Measurements from ENCODE around the gene ROS1. TPM values are rescaled to one million over a fixed set of nuclear protein-coding genes. Genes with fewer than 3 reads are reported as not detected.

Gene ROS1
- total RNA-seq, 2 experiments from 2014 or later, result not detected

DNA sequence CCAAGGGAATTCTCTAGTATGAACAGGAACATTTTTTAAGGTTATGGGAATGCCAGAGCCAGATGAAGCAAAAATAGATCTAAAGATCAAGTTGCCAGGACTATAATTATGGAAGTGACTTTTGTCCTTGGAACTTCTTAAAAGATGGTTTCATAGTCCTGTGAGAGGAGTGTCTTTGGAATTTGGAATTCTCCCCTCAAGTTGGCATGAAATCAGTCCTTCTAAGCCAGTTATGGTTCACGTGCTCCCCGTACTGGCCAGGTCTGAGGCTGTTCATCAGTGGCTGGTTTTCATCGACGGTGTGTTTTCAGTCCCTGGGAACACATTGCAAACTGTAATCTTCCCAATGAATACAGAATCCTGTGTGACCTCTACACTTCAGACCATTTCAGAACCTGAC is 97.2 kb downstream of the ROS1 start:
- ChIA-PET POLR2A (no interaction called here), CTCF (no interaction called here)
- peaks cover 30% of the 10 kb centered on the region for H3K27me3 Mint-ChIP-seq
- DNase-seq, result no peak
- H3K9me3 Mint-ChIP-seq, result no peaks in the 10 kb centered on the region
- Histone ChIP-seq H3K4me3 (ENCODE audit: low read length) (no peak overlapping the region), H3K27me3 (ENCODE audit: control insufficient read depth in 1 of 2, insufficient read depth in 2 of 2, low read length in 2 of 2) (no peaks in the 10 kb centered on the region), H3K36me3 (ENCODE audit: insufficient read depth, low read length) (no peaks in the 10 kb centered on the region), H3K4me1 (ENCODE audit: insufficient read depth, low read length) (no peaks in the 10 kb centered on the region), H3K9me3 (ENCODE audit: control insufficient read depth in 1 of 2, insufficient read depth in 1 of 2, low read length in 2 of 2) (peaks cover 0 to 8% of the 10 kb centered on the region in 2 experiments), H3K27ac (ENCODE audit: low read depth in 1 of 2, low read length in 2 of 2) (no peak overlapping the region)
- no peak overlapping the region for H3K4me3 Mint-ChIP-seq
- intact Hi-C loops (cut with DNase I, micrococcal nuclease), result no loop called here
- H3K27ac Mint-ChIP-seq, result no peak overlapping the region
- no peak for ATAC-seq (ENCODE audit: poor library complexity)
- H3K36me3 Mint-ChIP-seq (ENCODE audit: low read depth), result no peaks in the 10 kb centered on the region
- TF ChIP-seq, protein P1, sequence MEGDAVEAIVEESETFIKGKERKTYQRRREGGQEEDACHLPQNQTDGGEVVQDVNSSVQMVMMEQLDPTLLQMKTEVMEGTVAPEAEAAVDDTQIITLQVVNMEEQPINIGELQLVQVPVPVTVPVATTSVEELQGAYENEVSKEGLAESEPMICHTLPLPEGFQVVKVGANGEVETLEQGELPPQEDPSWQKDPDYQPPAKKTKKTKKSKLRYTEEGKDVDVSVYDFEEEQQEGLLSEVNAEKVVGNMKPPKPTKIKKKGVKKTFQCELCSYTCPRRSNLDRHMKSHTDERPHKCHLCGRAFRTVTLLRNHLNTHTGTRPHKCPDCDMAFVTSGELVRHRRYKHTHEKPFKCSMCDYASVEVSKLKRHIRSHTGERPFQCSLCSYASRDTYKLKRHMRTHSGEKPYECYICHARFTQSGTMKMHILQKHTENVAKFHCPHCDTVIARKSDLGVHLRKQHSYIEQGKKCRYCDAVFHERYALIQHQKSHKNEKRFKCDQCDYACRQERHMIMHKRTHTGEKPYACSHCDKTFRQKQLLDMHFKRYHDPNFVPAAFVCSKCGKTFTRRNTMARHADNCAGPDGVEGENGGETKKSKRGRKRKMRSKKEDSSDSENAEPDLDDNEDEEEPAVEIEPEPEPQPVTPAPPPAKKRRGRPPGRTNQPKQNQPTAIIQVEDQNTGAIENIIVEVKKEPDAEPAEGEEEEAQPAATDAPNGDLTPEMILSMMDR (IDR thresholded peaks at IDR 0.05), result no peak
- H3K4me1 Mint-ChIP-seq (ENCODE audit: low read depth), result no peaks in the 10 kb centered on the region

DNA sequence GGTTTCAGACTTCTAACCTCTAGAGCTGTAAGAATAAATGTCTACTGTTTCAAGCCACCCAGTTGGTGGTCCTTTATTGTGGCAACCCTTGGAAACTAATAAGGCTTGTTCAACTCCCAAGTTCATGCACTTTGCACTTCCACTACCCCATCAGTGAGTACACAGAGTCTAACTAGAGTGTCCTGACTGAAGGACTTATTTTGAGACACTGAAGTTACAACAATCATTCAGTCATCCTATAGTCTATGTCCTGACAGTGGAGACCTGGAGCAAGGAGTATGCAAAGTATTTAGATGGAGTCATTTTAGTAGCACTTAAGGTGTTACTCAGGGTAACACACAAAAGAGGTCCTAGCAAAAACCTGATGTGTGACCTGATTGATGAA is 97.7 kb downstream of the ROS1 start:
- peaks cover 30% of the 10 kb centered on the region for H3K27me3 Mint-ChIP-seq
- Histone ChIP-seq H3K4me1 (ENCODE audit: insufficient read depth, low read length) (no peaks in the 10 kb centered on the region), H3K36me3 (ENCODE audit: insufficient read depth, low read length) (no peaks in the 10 kb centered on the region), H3K27me3 (ENCODE audit: control insufficient read depth in 1 of 2, insufficient read depth in 2 of 2, low read length in 2 of 2) (no peaks in the 10 kb centered on the region), H3K27ac (ENCODE audit: low read depth in 1 of 2, low read length in 2 of 2) (no peak overlapping the region), H3K9me3 (ENCODE audit: control insufficient read depth in 1 of 2, insufficient read depth in 1 of 2, low read length in 2 of 2) (peaks cover 0 to 8% of the 10 kb centered on the region in 2 experiments), H3K4me3 (ENCODE audit: low read length) (no peak overlapping the region)
- POLR2A ChIA-PET, result no interaction called here
- CTCF ChIA-PET, result no interaction called here
- H3K4me3 Mint-ChIP-seq, result no peak overlapping the region
- intact Hi-C loops (cut with DNase I, micrococcal nuclease), result no loop called here
- ATAC-seq (ENCODE audit: poor library complexity) (no peak), DNase-seq (no peak)
- TF ChIP-seq, protein P1 (IDR thresholded peaks at IDR 0.05), result no peak
- H3K27ac Mint-ChIP-seq, result no peak overlapping the region
- H3K9me3 Mint-ChIP-seq, result no peaks in the 10 kb centered on the region
- H3K4me1 Mint-ChIP-seq (ENCODE audit: low read depth), result no peaks in the 10 kb centered on the region
- no peaks in the 10 kb centered on the region for H3K36me3 Mint-ChIP-seq (ENCODE audit: low read depth)

DNA sequence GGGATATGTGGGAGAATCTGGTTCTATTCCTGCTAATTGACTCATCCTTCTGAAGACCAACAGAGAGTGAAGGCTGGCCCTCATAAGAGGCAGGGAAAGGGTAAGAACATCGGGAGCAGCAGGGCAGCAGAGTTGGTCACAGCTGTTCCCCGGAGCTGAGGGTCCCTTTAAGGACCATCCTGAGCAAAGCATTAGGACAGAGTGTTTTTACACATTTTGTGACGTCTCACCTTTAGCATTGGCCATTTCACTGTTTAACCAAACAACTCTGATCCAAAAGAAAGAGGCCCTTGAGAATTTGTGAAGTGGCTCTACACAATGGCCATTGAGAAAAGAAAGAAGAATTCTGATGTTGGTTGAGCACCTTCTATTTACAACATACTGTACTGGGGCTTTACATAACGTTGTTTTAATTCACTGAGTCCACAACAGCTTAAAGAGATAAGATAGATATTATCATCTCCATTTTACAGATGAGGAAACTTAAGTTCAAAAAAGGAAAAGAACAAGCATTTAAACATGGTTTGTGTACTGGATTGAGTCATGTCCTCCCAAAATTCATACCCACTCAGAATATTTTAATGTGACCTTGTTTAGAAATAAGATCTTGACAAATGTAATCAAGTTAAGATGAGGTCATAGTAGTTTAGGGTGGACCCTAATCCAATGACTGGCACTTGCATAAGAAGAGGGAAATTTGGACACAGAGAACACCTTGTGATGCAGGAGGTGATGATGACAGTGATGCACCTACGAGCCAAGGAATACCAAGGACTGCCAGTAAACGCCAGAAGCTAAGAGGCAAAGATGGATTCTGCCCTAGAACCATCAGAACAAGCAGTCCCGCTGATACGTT is 98.4 kb downstream of the ROS1 start:
- Histone ChIP-seq H3K27ac (ENCODE audit: low read depth in 1 of 2, low read length in 2 of 2) (no peak overlapping the region), H3K4me3 (ENCODE audit: low read length) (no peak overlapping the region), H3K27me3 (ENCODE audit: control insufficient read depth in 1 of 2, insufficient read depth in 2 of 2, low read length in 2 of 2) (no peaks in the 10 kb centered on the region), H3K4me1 (ENCODE audit: insufficient read depth, low read length) (no peaks in the 10 kb centered on the region), H3K9me3 (ENCODE audit: control insufficient read depth in 1 of 2, insufficient read depth in 1 of 2, low read length in 2 of 2) (peaks cover 0 to 8% of the 10 kb centered on the region in 2 experiments), H3K36me3 (ENCODE audit: insufficient read depth, low read length) (no peaks in the 10 kb centered on the region)
- ChIA-PET CTCF (no interaction called here), POLR2A (no interaction called here)
- DNase-seq (no peak), ATAC-seq (ENCODE audit: poor library complexity) (no peak)
- H3K4me3 Mint-ChIP-seq, result no peak overlapping the region
- H3K9me3 Mint-ChIP-seq, result no peaks in the 10 kb centered on the region
- no peak overlapping the region for H3K27ac Mint-ChIP-seq
- no peaks in the 10 kb centered on the region for H3K4me1 Mint-ChIP-seq (ENCODE audit: low read depth)
- TF ChIP-seq, protein P1 (IDR thresholded peaks at IDR 0.05), result no peak
- intact Hi-C loops (cut with DNase I, micrococcal nuclease), result no loop called here
- no peaks in the 10 kb centered on the region for H3K36me3 Mint-ChIP-seq (ENCODE audit: low read depth)
- peaks cover 27% of the 10 kb centered on the region for H3K27me3 Mint-ChIP-seq
